Activated T-helper 17 cell treated with anti-CD3 and anti-CD28 coated beads, Interleukin-2, amount 50 U/mL, for 72 hours (primary cell): ENCODE data around the gene ADCK2. TPM values are rescaled to one million over a fixed set of nuclear protein-coding genes. Genes with fewer than 3 reads are reported as not detected.

Experiments used
- total RNA-seq, 2 donors: library from RNA; stranded (reverse); gene quantifications; one replicate each; pipeline ENCODE4 v1.2.3, GENCODE V29; 2022

The ADCK2 gene
- total RNA-seq, 2 donors from 2014 or later: 16.6 to 28.4 TPM

Other genes with a start within 250 kb of the ADCK2 start
- gene MKRN1, start 193.4 kb upstream of the ADCK2 start, total RNA-seq: 10 to 100 TPM; 77.6 to 81.5 TPM
- not detected for gene DENND2A, start 32.1 kb upstream of the ADCK2 start, total RNA-seq
- 100 to 1,000 TPM in 1 of 2 donors, 10 to 100 TPM in 1; 92.7 to 215 TPM for gene NDUFB2, start 23.8 kb downstream of the ADCK2 start, total RNA-seq